GM12878 (cell line): ENCODE results near the gene LDLRAD4. TPM values are rescaled to one million over a fixed set of nuclear protein-coding genes. Genes with fewer than 3 reads are reported as not detected.

Experiments used
- ATAC-seq: fragments of 200-7000 bp; cut with Tn5 transposase; 3 replicates; pipeline ENCODE4 v1.9.1; 2020; ENCODE audit warnings: mild to moderate bottlenecking, moderate library complexity
- BruUV-seq: library from RNA; stranded (reverse); fragments of 400-500 nt; replicated peaks from 2 replicates; lab custom pipeline; 2021; lab: Mats Ljungman, UMichigan
- CTCF ChIA-PET: fragments of 300-600 bp; sonication (Branson Sonifier 250); formaldehyde crosslinking; extraction: SDS; loops from one replicate; lab custom pipeline; 2021; ENCODE audit warnings: inconsistent platforms; lab: Yijun Ruan, JAX
- POLR2A ChIA-PET: fragments of 350-600 bp; formaldehyde crosslinking; extraction: SDS; loops from one replicate; lab custom pipeline; 2021; ENCODE audit warnings: inconsistent platforms; lab: Charles Lee
- RAD21 ChIA-PET: fragments of 300-600 bp; sonication (Branson Sonifier 250); formaldehyde crosslinking; loops from one replicate; lab custom pipeline; 2023; ENCODE audit warnings: antibody characterized with exemption; ENCODE audit not compliant: unreplicated experiment; lab: Charles Lee
- SMC1A ChIA-PET: fragments of 300-600 bp; sonication (Branson Sonifier 250); formaldehyde crosslinking; loops from one replicate; lab custom pipeline; 2023; ENCODE audit not compliant: unreplicated experiment, uncharacterized antibody; lab: Charles Lee
- DNase-seq: peaks from one replicate; pipeline ENCODE4 v3.0.0-alpha.2; 2011; ENCODE audit warnings: low read depth, low spot score
- FAIRE-seq: peaks from 3 replicates; lab custom pipeline; 2011; peaks lifted over from hg19 to GRCh38; lab: Jason Lieb, UNC
- H2AFZ ChIP-seq: 2 replicates; pipeline ENCODE4 v1.6.0; 2011; ENCODE audit warnings: low read depth, low read length, control low read depth; ENCODE audit not compliant: control insufficient read depth
- H3K27ac ChIP-seq: 2 replicates; pipeline ENCODE4 v1.5.1; 2011; ENCODE audit warnings: control low read depth; ENCODE audit not compliant: control insufficient read depth, insufficient read depth
- H3K27me3 ChIP-seq, 2 experiments: replicated peaks in 1 of 2; 2 replicates each; pipeline versions ENCODE4 v1.6.0 to v1.6.1; 2011; ENCODE audit warnings: low read length in 1 of 2; ENCODE audit not compliant: control insufficient read depth in 2 of 2, insufficient read depth in 2 of 2
- H3K36me3 ChIP-seq, 2 experiments: 2 replicates each; pipeline ENCODE4 v1.5.1; 2011; ENCODE audit warnings: low read length in 1 of 2; ENCODE audit not compliant: control insufficient read depth in 2 of 2, insufficient read depth in 2 of 2
- H3K4me1 ChIP-seq: 2 replicates; pipeline ENCODE4 v1.6.1; 2011; ENCODE audit warnings: mild to moderate bottlenecking, low read length, moderate library complexity, mixed read lengths; ENCODE audit not compliant: control insufficient read depth, insufficient read depth
- H3K4me2 ChIP-seq: 2 replicates; pipeline ENCODE4 v1.6.0; 2011; ENCODE audit warnings: control low read depth; ENCODE audit not compliant: control insufficient read depth, insufficient read depth
- H3K4me3 ChIP-seq: fragments of 200-600 bp; sonication (generic); 2 replicates; pipeline ENCODE4 v1.5.1; 2016
- H3K79me2 ChIP-seq: 2 replicates; pipeline ENCODE4 v1.6.0; 2011; ENCODE audit warnings: low read length; ENCODE audit not compliant: control insufficient read depth, insufficient read depth
- H3K9ac ChIP-seq: 2 replicates; pipeline ENCODE4 v1.8.0; 2011; ENCODE audit warnings: low read length, control low read depth, mixed read lengths; ENCODE audit not compliant: control insufficient read depth, insufficient read depth
- H3K9me3 ChIP-seq: replicated peaks from 3 replicates; pipeline ENCODE4 v1.5.1; 2011; ENCODE audit warnings: mild to moderate bottlenecking, low read length; ENCODE audit not compliant: control insufficient read depth, insufficient read depth
- H4K20me1 ChIP-seq: 2 replicates; pipeline ENCODE4 v1.6.0; 2011; ENCODE audit not compliant: control insufficient read depth, insufficient read depth
- ATF2 ChIP-seq: IDR thresholded peaks from 2 replicates; pipeline ENCODE4 v1.6.1; 2012; ENCODE audit warnings: low read length, inconsistent platforms
- BRCA1 ChIP-seq: IDR thresholded peaks from 2 replicates; pipeline ENCODE4 v1.6.1; 2011; ENCODE audit warnings: low read depth, low read length, improper control_type of control experiment
- E4F1 ChIP-seq: fragments of 450-650 bp; IDR thresholded peaks from 2 replicates; pipeline ENCODE4 v1.6.1; 2018; ENCODE audit warnings: borderline replicate concordance, mild to moderate bottlenecking; ENCODE audit not compliant: partially characterized antibody
- ESRRA ChIP-seq: IDR thresholded peaks from 2 replicates; pipeline ENCODE4 v1.6.1; 2012; ENCODE audit warnings: mild to moderate bottlenecking, low read length, improper control_type of control experiment
- ETV6 ChIP-seq, 2 experiments: fragments of 450-650 bp in 1 of 2; IDR thresholded peaks in 1 of 2; conservative IDR thresholded peaks in 1 of 2; 2 replicates each; pipeline ENCODE4 v1.6.1; 2014; ENCODE audit warnings: antibody characterized with exemption in 1 of 2, borderline replicate concordance in 1 of 2, low read depth in 1 of 2, mild to moderate bottlenecking in 1 of 2, moderate library complexity in 1 of 2
- HDAC2 ChIP-seq: fragments of 200-600 bp; sonication (generic); IDR thresholded peaks from 2 replicates; pipeline ENCODE4 v1.6.1; 2017
- JUND ChIP-seq: IDR thresholded peaks from 2 replicates; pipeline ENCODE4 v1.6.1; 2012; ENCODE audit warnings: low read depth, mild to moderate bottlenecking, low read length, improper control_type of control experiment, moderate library complexity
- KAT2A ChIP-seq: conservative IDR thresholded peaks from 2 replicates; pipeline ENCODE4 v1.6.1; 2011; ENCODE audit warnings: low read depth, low read length; ENCODE audit not compliant: control insufficient read depth
- MXI1 ChIP-seq: fragments of 150-350 bp; IDR thresholded peaks from 2 replicates; pipeline ENCODE4 v1.6.1; 2011; ENCODE audit warnings: low read depth, mild to moderate bottlenecking, inconsistent platforms, low read length, improper control_type of control experiment
- NFIC ChIP-seq: IDR thresholded peaks from 2 replicates; pipeline ENCODE4 v1.6.1; 2012; ENCODE audit warnings: low read depth, mild to moderate bottlenecking, inconsistent platforms, low read length, moderate library complexity
- SPI1 ChIP-seq: IDR thresholded peaks from 2 replicates; pipeline ENCODE4 v1.6.1; 2011; ENCODE audit warnings: low read depth, mild to moderate bottlenecking, low read length, moderate library complexity, borderline replicate concordance; ENCODE audit not compliant: insufficient read depth
- TCF3 ChIP-seq: IDR thresholded peaks from 2 replicates; pipeline ENCODE4 v1.6.1; 2012; ENCODE audit warnings: low read depth, mild to moderate bottlenecking, low read length, borderline replicate concordance; ENCODE audit not compliant: insufficient read depth
- ZNF592 ChIP-seq: fragments of 450-650 bp; IDR thresholded peaks from 2 replicates; pipeline ENCODE4 v1.6.1; 2017; ENCODE audit warnings: mild to moderate bottlenecking, moderate library complexity
- WGBS: methylation state at CpG from one replicate; pipeline ENCODE4 v1.1.6; 2016; ENCODE audit warnings: low lambda C conversion rate; ENCODE audit not compliant: insufficient replicate concordance, insufficient coverage; ENCODE audit errors: missing lambda C conversion rate; 5-methylcytosine and 5-hydroxymethylcytosine counted together
- in situ Hi-C: fragments of 300-500 bp; cut with MboI; formaldehyde crosslinking; loops from 9 replicates; pipeline ENCODE4 v1.14.3; 2018; ENCODE audit warnings: mixed read lengths
- intact Hi-C: fragments of 100-400 bp; cut with micrococcal nuclease; formaldehyde crosslinking; loops from one replicate; pipeline ENCODE4 v1.14.2; 2022; ENCODE audit not compliant: unreplicated experiment
- polyA plus RNA-seq, 11 experiments: library from polyadenylated mRNA; depleted of rRNA in 4 of 11; unstranded in 6 of 11; stranded (reverse) in 5 of 11; fragments of >200 nt; fragmentation: Nextera tagmentation in 4 of 11; fragmentation: Illumina TruSeq in 1 of 11; extraction: Ambion mirVana in 4 of 11; extraction: Trizol in 1 of 11; gene quantifications; 1 replicate in 1 of 11; 2 replicates in 10 of 11; pipeline versions ENCODE4 v1.2.1 to v1.2.3, GENCODE V29; 2011 to 2016; ENCODE audit warnings: inconsistent platforms in 2 of 11, missing spikeins in 2 of 11, low read depth in 1 of 11
- total RNA-seq, 4 experiments: library from RNA; depleted of rRNA in 3 of 4; stranded (reverse); fragments of >200 nt in 3 of 4; fragmentation: Illumina TruSeq in 1 of 4; extraction: Trizol in 1 of 4; gene quantifications; 2 replicates each; pipeline versions ENCODE4 v1.2.1 to v1.2.3, GENCODE V29; 2013 to 2021

LDLRAD4 gene
- total and polyA plus RNA-seq, 10 of the 15 experiments (the other 5 are each of a cell fraction or from before 2014, with no cell fraction given) = 2.7 to 16.8 (median 11.2) TPM

GRCh38 chr18:13295894-13296293 is 77.3 kb downstream of the LDLRAD4 start (continued):
- TF ChIP-seq KAT2A (no peak), E4F1 (no peak), HDAC2 (no peak), BRCA1 (no peak), MXI1 (no peak)
- TF ChIP-seq, all 136 proteins: peak for 0

GRCh38 chr18:13296867-13297574 is 78.5 kb downstream of the LDLRAD4 start:
- ChIA-PET RAD21 (no interaction called here), CTCF (no interaction called here), POLR2A (no interaction called here), SMC1A (no interaction called here)
- H3K27me3 ChIP-seq = no peaks in the 10 kb centered on the region; a peak in 1 of 4 replicates
- H3K9me3 ChIP-seq = no peaks in the 10 kb centered on the region
- no peaks in the 10 kb centered on the region for H4K20me1 ChIP-seq
- H3K79me2 ChIP-seq = no peaks in the 10 kb centered on the region
- H2AFZ ChIP-seq = no peak overlapping the region
- no peaks in the 10 kb centered on the region for H3K4me1 ChIP-seq
- WGBS = 35% methylated on average over 15 of the region's 15 CpGs
- intact Hi-C loops = loop anchor here (10.0 kb wide), 1 partner anchor 62 kb away; no protein-coding TSS in a partner anchor
- ATAC-seq = no peak
- no peak for DNase-seq
- no peaks in the 10 kb centered on the region for H3K36me3 ChIP-seq
- no peak overlapping the region for H3K4me3 ChIP-seq
- in situ Hi-C loops = no loop called here
- no TSS peak for BruUV-seq
- H3K27ac ChIP-seq = no peak overlapping the region
- no peak overlapping the region for H3K4me2 ChIP-seq
- TF ChIP-seq ESRRA (no peak), ATF2 (no peak), NFIC (no peak), SPI1 (no peak), ZNF592 (no peak), JUND (no peak), TCF3 (no peak), ETV6 (conservative IDR thresholded peaks at IDR 0.05 in 1 of 2, IDR thresholded peaks at IDR 0.05 in 1 of 2; ENCODE audit: borderline replicate concordance in 1 of 2, low read depth in 1 of 2) (no peak)
- H3K9ac ChIP-seq = no peak overlapping the region
- FAIRE-seq = no peak
